Stimulated activated CD4-positive, alpha-beta T cell treated with anti-CD3 and anti-CD28 coated beads, Interleukin-15, amount 100 ng/mL, for 1 hour (primary cell): Measurements from ENCODE around the gene KERA.

Experiments used
- DNase-seq, 2 donors: peaks; one replicate each; pipeline ENCODE4 v3.0.0-alpha.2; 2020; ENCODE audit warnings: low read depth in 1 of 2, low spot score in 1 of 2

Gene KERA

GRCh38 chr12:91017511-91018263, 40.1 kb downstream of the KERA start:
- DNase-seq = no peak

GRCh38 chr12:91017043-91017442, 40.8 kb downstream of the KERA start:
- DNase-seq = no peak

- no peak for DNase-seq
These were observed 48.4 kb downstream of the KERA start for GRCh38 chr12:91009319-91009950.

GRCh38 chr12:91007531-91008290, 50.1 kb downstream of the KERA start:
- DNase-seq = no peak

GRCh38 chr12:91004872-91005271, 53.0 kb downstream of the KERA start, which contains the start of gene EPYC:
Gene EPYC, minus strand, starts transcription at chr12:91004972. Its CDS starts 2,407 bp downstream, at chr12:91002565.
- DNase-seq = no peak

DNA sequence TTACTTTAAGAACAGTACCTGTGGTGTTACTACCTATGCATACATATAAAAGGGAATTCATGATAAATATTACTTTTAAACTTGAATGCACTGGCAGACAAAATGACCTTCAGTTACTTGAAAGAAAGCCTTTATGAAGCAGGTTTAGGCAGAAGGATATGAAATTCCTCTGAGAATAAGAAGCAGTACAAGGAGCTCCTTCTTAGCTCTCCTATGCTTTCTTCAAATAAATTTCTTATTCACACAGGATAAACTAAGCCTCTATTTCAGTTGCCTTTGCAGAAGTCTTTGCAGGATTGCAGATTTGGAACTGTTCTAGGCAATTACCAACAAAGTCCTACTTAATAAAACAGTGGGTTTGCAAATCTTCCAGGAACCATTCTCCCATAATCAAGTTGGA, 54.1 kb downstream of the KERA start:
- no peak for DNase-seq

DNA sequence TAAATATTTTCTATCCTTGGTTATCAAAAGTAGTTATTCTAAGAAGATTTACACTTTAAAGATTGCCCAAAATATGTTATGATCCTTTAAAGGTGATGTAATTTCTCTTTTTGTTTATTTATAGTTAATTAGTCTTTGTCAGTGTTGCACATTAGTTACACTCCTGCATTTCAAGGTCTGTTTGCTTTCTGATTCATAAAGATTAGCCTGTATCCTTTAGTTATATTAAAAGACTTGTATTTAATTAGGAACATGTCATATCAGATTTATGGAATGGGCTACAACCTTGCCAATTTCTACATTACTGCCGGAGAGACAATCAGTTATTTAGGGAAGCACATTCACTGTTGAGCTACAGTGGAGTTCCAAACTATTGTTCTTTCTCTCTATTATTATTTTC, 56.5 kb downstream of the KERA start:
- DNase-seq = no peak
